ENCODE measurements around the gene OR10A6. TPM values are rescaled to one million over a fixed set of nuclear protein-coding genes. Genes with fewer than 3 reads are reported as not detected.

Gene OR10A6
- not detected in 2 replicates for polyA plus RNA-seq

DNA sequence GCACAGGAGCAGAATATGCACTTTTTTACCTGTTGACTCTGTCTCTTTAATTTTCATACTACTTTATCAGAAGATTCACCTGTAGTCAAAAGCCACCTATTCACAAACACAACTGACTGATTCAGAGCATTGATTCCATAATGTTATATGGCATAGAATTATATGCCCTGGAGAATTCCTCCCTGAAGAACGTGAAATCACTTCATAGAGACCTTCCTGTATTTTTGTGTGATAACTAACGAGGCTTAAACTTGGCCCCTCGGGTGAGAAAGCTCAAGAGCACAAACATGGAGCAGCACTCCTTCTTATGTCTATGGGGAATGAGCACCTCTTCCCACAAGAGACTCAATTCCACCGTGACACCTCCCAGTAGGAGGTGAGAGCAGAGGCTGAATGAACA lies at the start of gene OR10A6:
OR10A6 (minus strand) TSS at position 101 of the 400 bp plus-strand sequence. CDS start 2,606 bp downstream, outside the sequence.

GRCh38 chr11:7965386-7965785 lies 34.3 kb upstream of the OR10A6 start, which contains the start of gene NLRP10:
NLRP10 (minus strand) TSS chr11:7965447; CDS start chr11:7963495, 1,952 bp downstream.

GRCh38 chr11:7941608-7942007 lies 10.5 kb upstream of the OR10A6 start, which contains the start of gene OR10A3:
OR10A3 (minus strand) TSS chr11:7941708; CDS start chr11:7939520, 2,188 bp downstream.

Other genes starting within 250 kb of the OR10A6 start
- not detected in 2 replicates for gene OVCH2, start 224.8 kb downstream of the OR10A6 start, polyA plus RNA-seq
- gene OR5P2, start 134.3 kb downstream of the OR10A6 start, polyA plus RNA-seq: not detected in 2 replicates
- not detected in 2 replicates for gene OR5P3, start 100.4 kb downstream of the OR10A6 start, polyA plus RNA-seq
- not detected in 2 replicates for gene OR10A3, start 10.4 kb upstream of the OR10A6 start, polyA plus RNA-seq
- not detected in 2 replicates for gene NLRP10, start 34.2 kb upstream of the OR10A6 start, polyA plus RNA-seq
- gene EIF3F, start 56.1 kb upstream of the OR10A6 start, polyA plus RNA-seq: 62.6 and 68.5 TPM in 2 replicates
- 51.9 and 58.1 TPM in 2 replicates for gene TUB, start 149.9 kb upstream of the OR10A6 start, polyA plus RNA-seq
- gene RIC3, start 237.8 kb upstream of the OR10A6 start, polyA plus RNA-seq: 62.9 and 66.1 TPM in 2 replicates